ENCODE data around the gene GRID1. TPM values are rescaled to one million over a fixed set of nuclear protein-coding genes. Genes with fewer than 3 reads are reported as not detected.

Gene GRID1
- total RNA-seq, 3 donors from 2014 or later = 0.61 to 1.9 (median 0.87) TPM

- intact Hi-C loops (cut with DNase I, micrococcal nuclease) = no loop called here
- H3K4me1 ChIP-seq (ENCODE audit: low read depth) = no peaks in the 10 kb centered on the region
- ATAC-seq (no peak), DNase-seq (no peak)
- no peak for TF ChIP-seq CTCF (IDR thresholded peaks at IDR 0.05)
- no peak overlapping the region for H3K4me3 ChIP-seq
- H3K9me3 ChIP-seq = no peaks in the 10 kb centered on the region
- no peaks in the 10 kb centered on the region for H3K36me3 ChIP-seq (ENCODE audit: low read depth)
These were observed 588.5 kb downstream of the GRID1 start for GRCh38 chr10:85778074-85778473.

GRCh38 chr10:85767891-85768290 is 598.7 kb downstream of the GRID1 start:
- H3K36me3 ChIP-seq (ENCODE audit: low read depth) = no peaks in the 10 kb centered on the region
- H3K4me1 ChIP-seq (ENCODE audit: low read depth) = no peaks in the 10 kb centered on the region
- peaks cover 6% of the 10 kb centered on the region for H3K9me3 ChIP-seq
- H3K4me3 ChIP-seq = no peak overlapping the region
- DNase-seq = no peak
- TF ChIP-seq CTCF (IDR thresholded peaks at IDR 0.05) = no peak
- ATAC-seq = no peak
- intact Hi-C loops (cut with DNase I, micrococcal nuclease) = no loop called here

GRCh38 chr10:85764108-85764507 is 602.5 kb downstream of the GRID1 start:
- H3K9me3 ChIP-seq = peaks cover 3% of the 10 kb centered on the region
- no peaks in the 10 kb centered on the region for H3K4me1 ChIP-seq (ENCODE audit: low read depth)
- intact Hi-C loops (cut with DNase I, micrococcal nuclease) = no loop called here
- ATAC-seq (no peak), DNase-seq (no peak)
- H3K4me3 ChIP-seq = no peak overlapping the region
- TF ChIP-seq CTCF (IDR thresholded peaks at IDR 0.05) = no peak
- no peaks in the 10 kb centered on the region for H3K36me3 ChIP-seq (ENCODE audit: low read depth)

GRCh38 chr10:85761906-85762445 is 604.6 kb downstream of the GRID1 start:
- Histone ChIP-seq H3K36me3 (ENCODE audit: low read depth) (no peaks in the 10 kb centered on the region), H3K4me3 (no peak overlapping the region), H3K9me3 (no peaks in the 10 kb centered on the region), H3K4me1 (ENCODE audit: low read depth) (no peaks in the 10 kb centered on the region)
- TF ChIP-seq CTCF (IDR thresholded peaks at IDR 0.05) = no peak
- ATAC-seq (no peak), DNase-seq (no peak)
- intact Hi-C loops (cut with DNase I, micrococcal nuclease) = no loop called here

GRCh38 chr10:85741626-85742300 is 624.8 kb downstream of the GRID1 start:
- no peak overlapping the region for H3K4me3 ChIP-seq
- H3K4me1 ChIP-seq (ENCODE audit: low read depth) = no peaks in the 10 kb centered on the region
- intact Hi-C loops (cut with DNase I, micrococcal nuclease) = no loop called here
- no peak for TF ChIP-seq CTCF (IDR thresholded peaks at IDR 0.05)
- H3K9me3 ChIP-seq = no peaks in the 10 kb centered on the region
- no peak for DNase-seq
- ATAC-seq = peak; percentile 44
- no peaks in the 10 kb centered on the region for H3K36me3 ChIP-seq (ENCODE audit: low read depth)
